ENCODE data around the gene BRIP1.

Gene BRIP1

DNA sequence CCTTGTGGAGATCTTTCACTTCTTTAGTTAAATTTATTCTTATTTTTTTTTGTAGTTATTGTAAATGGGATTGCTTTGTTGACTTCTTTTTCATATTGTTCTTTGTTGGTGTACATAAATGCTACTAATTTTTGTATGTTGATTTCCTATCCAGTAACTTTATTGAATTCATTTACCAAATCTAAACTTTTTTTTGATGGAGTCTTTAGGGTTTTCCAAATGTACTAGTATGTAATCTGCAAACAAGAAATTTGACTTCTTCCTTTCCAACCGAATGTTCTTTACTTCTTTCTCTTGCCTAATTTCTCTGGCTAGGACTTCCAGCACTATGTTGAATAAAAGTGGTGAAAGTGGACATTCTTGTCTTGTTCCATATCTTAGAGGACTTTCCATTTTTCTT, 230.5 kb downstream of the BRIP1 start:
- no peak for DNase-seq (ENCODE audit: low read depth in 3 of 3)

DNA sequence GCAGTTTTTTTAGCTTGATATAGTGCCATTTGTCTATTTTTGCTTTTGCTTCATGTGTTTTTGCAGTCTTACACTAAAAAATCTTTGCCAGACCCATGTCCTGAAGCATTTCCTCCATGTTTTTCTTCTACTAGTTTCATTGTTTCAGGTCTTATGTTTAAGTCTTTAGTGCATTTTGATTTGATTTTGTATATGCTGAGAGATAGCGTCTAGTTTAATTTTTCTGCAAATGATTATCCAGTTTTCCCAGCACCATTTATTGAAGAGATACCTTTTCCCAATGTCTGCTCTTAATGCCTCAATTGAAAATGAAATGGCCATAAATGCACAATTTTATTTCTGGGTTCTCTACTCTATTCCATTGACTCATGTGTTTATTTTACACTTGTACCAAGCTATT, 231.5 kb downstream of the BRIP1 start:
- no peak for DNase-seq (ENCODE audit: low read depth in 3 of 3)

All from stimulated activated CD4-positive, alpha-beta T cell treated with anti-CD3 and anti-CD28 coated beads, TNF-alpha, amount 100 ng/mL, for 24 hours (primary cell).